A549 (cell line): ENCODE measurements around the gene CFAP77. TPM values are rescaled to one million over a fixed set of nuclear protein-coding genes. Genes with fewer than 3 reads are reported as not detected.

Source experiments
- ATAC-seq, 2 experiments: fragments of 200-7000 bp in 1 of 2; fragments of >200 bp in 1 of 2; cut with Nextera tagmentation in 1 of 2; cut with Tn5 transposase in 1 of 2; 3 replicates each; pipeline versions ENCODE4 v1.8.0 to v1.9.1; 2018 to 2020; ENCODE audit warnings: mild to moderate bottlenecking in 1 of 2, moderate library complexity in 1 of 2
- CTCF ChIA-PET: fragments of 300-600 bp; sonication (Branson Sonifier 250); formaldehyde crosslinking; extraction: SDS; loops from one replicate; lab custom pipeline; 2021; ENCODE audit warnings: antibody characterized with exemption, inconsistent platforms; lab: Yijun Ruan, JAX
- POLR2A ChIA-PET: fragments of 350-600 bp; formaldehyde crosslinking; extraction: SDS; loops from one replicate; lab custom pipeline; 2021; ENCODE audit warnings: antibody characterized with exemption, inconsistent platforms; lab: Yijun Ruan, JAX
- DNase-seq, 2 experiments: peaks; one replicate each; pipeline versions ENCODE4 v3.0.0 to v3.0.0-alpha.2; 2011 to 2016; ENCODE audit warnings: low read depth in 1 of 2, low spot score in 1 of 2
- FAIRE-seq: peaks from 2 replicates; lab custom pipeline; 2011; peaks lifted over from hg19 to GRCh38; lab: Jason Lieb, UNC
- H3K27ac ChIP-seq, 2 experiments: fragments of >200 bp; sonication (Bioruptor Twin); formaldehyde crosslinking; 3 replicates each; pipeline ENCODE4 v1.5.1; 2016 to 2017
- H3K4me1 ChIP-seq: fragments of >200 bp; sonication (Bioruptor Twin); formaldehyde crosslinking; 3 replicates; pipeline ENCODE4 v1.6.1; 2016
- H3K4me2 ChIP-seq: fragments of >200 bp; sonication (Bioruptor Twin); formaldehyde crosslinking; 3 replicates; pipeline ENCODE4 v1.6.1; 2016
- H3K4me3 ChIP-seq: fragments of >200 bp; sonication (Bioruptor Twin); formaldehyde crosslinking; 3 replicates; pipeline ENCODE4 v1.5.1; 2016
- H3K9me3 ChIP-seq: fragments of >200 bp; sonication (Bioruptor Twin); formaldehyde crosslinking; 3 replicates; pipeline ENCODE4 v1.6.1; 2016
- ATOH8 ChIP-seq: fragments of 250-450 bp; sonication (Bioruptor Pico); IDR thresholded peaks from 2 replicates; pipeline ENCODE4 v1.5.0; 2020; ENCODE audit warnings: low read depth, mild to moderate bottlenecking, moderate library complexity
- CBX8 ChIP-seq: fragments of 200-600 bp; sonication (generic); IDR thresholded peaks from 2 replicates; pipeline ENCODE4 v1.6.1; 2016
- CEBPB ChIP-seq, 2 experiments: fragments of >200 bp in 1 of 2; sonication (Bioruptor Twin) in 1 of 2; formaldehyde crosslinking in 1 of 2; IDR thresholded peaks; 2 replicates each; pipeline ENCODE4 v1.6.1; 2012 to 2016
- CHD2 ChIP-seq: fragments of 150-350 bp; IDR thresholded peaks from 2 replicates; pipeline ENCODE4 v1.6.1; 2014; ENCODE audit warnings: low read length; ENCODE audit not compliant: partially characterized antibody
- EHF ChIP-seq: fragments of 250-450 bp; sonication (Bioruptor Pico); IDR thresholded peaks from 2 replicates; pipeline ENCODE4 v1.5.0; 2020; ENCODE audit warnings: mild to moderate bottlenecking
- ELK1 ChIP-seq: fragments of 150-350 bp; IDR thresholded peaks from 2 replicates; pipeline ENCODE4 v1.6.1; 2014; ENCODE audit warnings: low read depth, mild to moderate bottlenecking, low read length
- HDAC2 ChIP-seq: fragments of 200-600 bp; sonication (generic); IDR thresholded peaks from 2 replicates; pipeline ENCODE4 v1.6.1; 2016
- HEYL ChIP-seq: fragments of 250-450 bp; sonication (Bioruptor Pico); IDR thresholded peaks from 2 replicates; pipeline ENCODE4 v1.8.0; 2021; ENCODE audit warnings: mild to moderate bottlenecking, moderate library complexity
- HMGXB4 ChIP-seq: fragments of 250-450 bp; sonication (Bioruptor Pico); IDR thresholded peaks from 2 replicates; pipeline ENCODE4 v1.5.0; 2021; ENCODE audit warnings: mild to moderate bottlenecking, moderate library complexity, borderline replicate concordance
- HOXA7 ChIP-seq: fragments of 250-450 bp; sonication (Bioruptor Pico); IDR thresholded peaks from 2 replicates; pipeline ENCODE4 v1.5.0; 2020; ENCODE audit warnings: mild to moderate bottlenecking, moderate library complexity
- JUNB ChIP-seq: fragments of >200 bp; sonication (Bioruptor Twin); formaldehyde crosslinking; IDR thresholded peaks from 2 replicates; pipeline ENCODE4 v1.6.1; 2016
- KDM1A ChIP-seq: fragments of 200-600 bp; sonication (generic); IDR thresholded peaks from 2 replicates; pipeline ENCODE4 v1.6.1; 2016; ENCODE audit warnings: low read depth, mild to moderate bottlenecking
- MAFK ChIP-seq: fragments of 450-650 bp; IDR thresholded peaks from 2 replicates; pipeline ENCODE4 v1.6.1; 2014; ENCODE audit not compliant: partially characterized antibody
- MAX ChIP-seq: IDR thresholded peaks from 2 replicates; pipeline ENCODE4 v1.6.1; 2012
- MYC ChIP-seq: IDR thresholded peaks from 2 replicates; pipeline ENCODE4 v1.6.1; 2012; ENCODE audit warnings: mild to moderate bottlenecking, inconsistent platforms, low read length, improper control_type of control experiment, borderline replicate concordance
- NPAS2 ChIP-seq: fragments of 250-450 bp; sonication (Bioruptor Pico); IDR thresholded peaks from 2 replicates; pipeline ENCODE4 v1.8.0; 2022; ENCODE audit warnings: mild to moderate bottlenecking, moderate library complexity, borderline replicate concordance
- NR3C1 ChIP-seq: fragments of >200 bp; sonication (Bioruptor Twin); formaldehyde crosslinking; IDR thresholded peaks from 3 replicates; pipeline ENCODE4 v1.6.1; 2017
- POLR2A ChIP-seq: IDR thresholded peaks from 2 replicates; pipeline ENCODE4 v1.6.1; 2012; ENCODE audit warnings: mild to moderate bottlenecking, low read length
- RAD21 ChIP-seq, 2 experiments: fragments of >200 bp in 1 of 2; sonication (Bioruptor Twin) in 1 of 2; formaldehyde crosslinking in 1 of 2; IDR thresholded peaks in 1 of 2; conservative IDR thresholded peaks in 1 of 2; 2 replicates in 1 of 2; 3 replicates in 1 of 2; pipeline ENCODE4 v1.6.1; 2012 to 2018; ENCODE audit warnings: inconsistent platforms in 1 of 2
- RARB ChIP-seq: fragments of 250-450 bp; sonication (Bioruptor Pico); IDR thresholded peaks from 2 replicates; pipeline ENCODE4 v1.8.0; 2021; ENCODE audit warnings: mild to moderate bottlenecking, moderate library complexity
- RFX5 ChIP-seq: fragments of 450-650 bp; IDR thresholded peaks from 2 replicates; pipeline ENCODE4 v1.7.1; 2014; ENCODE audit warnings: antibody characterized with exemption, mild to moderate bottlenecking, moderate library complexity
- RNF2 ChIP-seq: fragments of 200-600 bp; sonication (generic); IDR thresholded peaks from 2 replicates; pipeline ENCODE4 v1.6.1; 2016; ENCODE audit warnings: low read depth, mild to moderate bottlenecking, antibody characterized with exemption, moderate library complexity, borderline replicate concordance
- TP53 ChIP-seq: fragments of 250-450 bp; sonication (Bioruptor Pico); IDR thresholded peaks from 2 replicates; pipeline ENCODE4 v1.5.0; 2021; ENCODE audit warnings: mild to moderate bottlenecking, moderate library complexity
- ZC3H11A ChIP-seq: fragments of 450-650 bp; IDR thresholded peaks from 2 replicates; pipeline ENCODE4 v1.6.1; 2014; ENCODE audit warnings: antibody characterized with exemption, mild to moderate bottlenecking
- ZFP36 ChIP-seq: fragments of 450-650 bp; IDR thresholded peaks from 2 replicates; pipeline ENCODE4 v1.6.1; 2014; ENCODE audit warnings: borderline replicate concordance; ENCODE audit not compliant: partially characterized antibody
- ZNF302 ChIP-seq: fragments of 250-450 bp; sonication (Bioruptor Pico); IDR thresholded peaks from 2 replicates; pipeline ENCODE4 v1.9.0; 2021; ENCODE audit warnings: inconsistent platforms, mild to moderate bottlenecking, moderate library complexity
- WGBS: methylation state at CpG from one replicate; pipeline ENCODE4 v1.1.6; 2017; ENCODE audit errors: missing lambda C conversion rate; 5-methylcytosine and 5-hydroxymethylcytosine counted together
- polyA plus RNA-seq, 4 experiments: library from polyadenylated mRNA; depleted of rRNA in 3 of 4; stranded (reverse); fragments of >200 nt; fragmentation: RNase III in 1 of 4; extraction: RNeasy Plus Mini Kit Qiagen cat#74134 plus additional on column Dnase treatment in 1 of 4; gene quantifications; 2 replicates in 3 of 4; 3 replicates in 1 of 4; pipeline ENCODE4 v1.2.3, GENCODE V29; 2011 to 2017

Gene CFAP77
- polyA plus RNA-seq, 2 of the 4 experiments (the other 2 are of a cell fraction): 0.05 TPM; not detected in 1

GRCh38 chr9:132591751-132592314, 181.8 kb downstream of the CFAP77 start:
- WGBS: 80% methylated on average over 9 of the region's 9 CpGs
- H3K27ac ChIP-seq: no peak overlapping the region
- FAIRE-seq (no peak), ATAC-seq (no peak), DNase-seq (no peak)
- H3K4me3 ChIP-seq: no peak overlapping the region
- no peak overlapping the region for H3K4me2 ChIP-seq
- H3K9me3 ChIP-seq: no peaks in the 10 kb centered on the region
- peaks cover 9% of the 10 kb centered on the region; the same call in 1 of the 3 replicates for H3K4me1 ChIP-seq
- ChIA-PET CTCF (interaction anchor here (1.5 kb wide), 1 partner anchor 10 kb away, joined by 3 read pairs; the partner anchor contains the start of gene BARHL1), POLR2A (no interaction called here)
- TF ChIP-seq RFX5: no peak
- TF ChIP-seq HEYL (CRISPR knock-in tag): no peak
- no peak for TF ChIP-seq HDAC2
- TF ChIP-seq CHD2: no peak
- no peak for TF ChIP-seq TP53 (CRISPR knock-in tag)
- no peak for TF ChIP-seq JUNB
- no peak for TF ChIP-seq MAX
- TF ChIP-seq RARB (CRISPR knock-in tag): no peak

GRCh38 chr9:132592451-132592850, 182.4 kb downstream of the CFAP77 start:
- TF ChIP-seq RAD21 (conservative IDR thresholded peaks at IDR 0.05 in 1 of 2, IDR thresholded peaks at IDR 0.05 in 1 of 2) (no peak), HMGXB4 (CRISPR knock-in tag) (no peak), NR3C1 (no peak), ELK1 (no peak), HOXA7 (CRISPR knock-in tag) (no peak), ZNF302 (CRISPR knock-in tag) (no peak), POLR2A (no peak), RARB (CRISPR knock-in tag) (no peak), ZFP36 (no peak)
- H3K4me2 ChIP-seq: no peak overlapping the region
- H3K4me3 ChIP-seq: no peak overlapping the region
- POLR2A ChIA-PET: no interaction called here
- FAIRE-seq (no peak), DNase-seq (no peak), ATAC-seq (no peak)
- no peaks in the 10 kb centered on the region for H3K9me3 ChIP-seq
- WGBS: 92% methylated on average over 8 of the region's 8 CpGs
- peaks cover 9% of the 10 kb centered on the region; the same call in 1 of the 3 replicates for H3K4me1 ChIP-seq
- no peak overlapping the region for H3K27ac ChIP-seq
- CTCF ChIA-PET: no interaction called here

GRCh38 chr9:132594412-132594811, 184.4 kb downstream of the CFAP77 start:
- whole genome bisulfite sequencing: 93% methylated on average over 13 of the region's 13 CpGs
- no peak for TF ChIP-seq KDM1A
- no peak for TF ChIP-seq TP53 (CRISPR knock-in tag)
- TF ChIP-seq ATOH8 (CRISPR knock-in tag): no peak
- no peak for TF ChIP-seq HEYL (CRISPR knock-in tag)
- no peak for TF ChIP-seq MYC
- no peak for TF ChIP-seq NR3C1
- TF ChIP-seq ELK1: no peak
- no peak for TF ChIP-seq EHF (CRISPR knock-in tag)
- no peak for TF ChIP-seq RNF2
- TF ChIP-seq HMGXB4 (CRISPR knock-in tag): no peak
- TF ChIP-seq CEBPB (IDR thresholded peaks at IDR 0.05): no peak
- TF ChIP-seq NPAS2 (CRISPR knock-in tag): no peak
- no peak for TF ChIP-seq CBX8
- TF ChIP-seq ZNF302 (CRISPR knock-in tag): no peak
- TF ChIP-seq ZC3H11A: no peak
- TF ChIP-seq MAFK: no peak
- no peak for TF ChIP-seq JUNB
- TF ChIP-seq ZFP36: no peak
- TF ChIP-seq, all 56 proteins: peak for 0
- POLR2A ChIA-PET: no interaction called here
- CTCF ChIA-PET: interaction anchor here (4.2 kb wide), 1 partner anchor 19 kb away, joined by 15 read pairs; no protein-coding TSS in a partner anchor
- Histone ChIP-seq H3K4me2 (no peak overlapping the region), H3K9me3 (no peaks in the 10 kb centered on the region), H3K4me1 (peaks cover 5% of the 10 kb centered on the region; the same call in 1 of the 3 replicates), H3K27ac (no peak overlapping the region), H3K4me3 (no peak overlapping the region)
- FAIRE-seq (no peak), ATAC-seq (no peak), DNase-seq (no peak)
